ENCODE data around the gene CCDC13. TPM values are rescaled to one million over a fixed set of nuclear protein-coding genes. Genes with fewer than 3 reads are reported as not detected.

CCDC13 gene
- total RNA-seq, 4 donors from 2014 or later = 1.2 to 5.3 (median 3.9) TPM

- peaks cover 12 to 17% (median 14%) of the 10 kb centered on the region in 4 donors for H3K4me1 ChIP-seq
- intact Hi-C loops (cut with DNase I) = no loop called here
- WGBS = 96% methylated on average over 4 of the region's 4 CpGs
- H3K27me3 ChIP-seq = no peaks in the 10 kb centered on the region
- no peaks in the 10 kb centered on the region for H3K9me3 ChIP-seq
- no peaks in the 10 kb centered on the region for H3K36me3 ChIP-seq
- no peak overlapping the region for H3K27ac ChIP-seq (replicated peaks in 1 of 4)
- H3K4me3 ChIP-seq = no peak overlapping the region
- TF ChIP-seq CTCF (IDR thresholded peaks at IDR 0.05) = no peak
- DNase-seq (ENCODE audit: extremely low spot score) = no peak
Measured at GRCh38 chr3:42807929-42808328, 34.9 kb upstream of the CCDC13 start.

GRCh38 chr3:42805141-42805821 is 32.2 kb upstream of the CCDC13 start:
- intact Hi-C loops (cut with DNase I) = no loop called here
- WGBS = 38% methylated on average over 23 of the region's 23 CpGs

GRCh38 chr3:42804831-42805132 is 31.7 kb upstream of the CCDC13 start:
- no peak for DNase-seq (ENCODE audit: extremely low spot score)
- Histone ChIP-seq H3K27me3 (no peaks in the 10 kb centered on the region), H3K27ac (replicated peaks in 1 of 4) (peak overlapping the region; percentile 96 to 98 (median 98)), H3K4me1 (peaks cover 41 to 48% (median 45%) of the 10 kb centered on the region in 4 donors), H3K36me3 (no peaks in the 10 kb centered on the region), H3K9me3 (no peaks in the 10 kb centered on the region), H3K4me3 (peak overlapping the region; percentile 78 to 90 (median 84))
- TF ChIP-seq POLR2A (IDR thresholded peaks at IDR 0.05; ENCODE audit: low read depth) (no peak), CTCF (IDR thresholded peaks at IDR 0.05) (no peak), POLR2AphosphoS5 (IDR thresholded peaks at IDR 0.05) (no peak), EP300 (IDR thresholded peaks at IDR 0.05) (no peak)
- 0% methylated on average over 13 of the region's 13 CpGs for WGBS
- intact Hi-C loops (cut with DNase I) = no loop called here

More at GRCh38 chr3:42805141-42805821, 32.2 kb upstream of the CCDC13 start:
- TF ChIP-seq EP300 (IDR thresholded peaks at IDR 0.05) (no peak), POLR2A (IDR thresholded peaks at IDR 0.05; ENCODE audit: low read depth) (no peak), CTCF (IDR thresholded peaks at IDR 0.05) (no peak), POLR2AphosphoS5 (IDR thresholded peaks at IDR 0.05) (no peak)
- H3K36me3 ChIP-seq = no peaks in the 10 kb centered on the region
- H3K27me3 ChIP-seq = no peaks in the 10 kb centered on the region
- peak overlapping the region; percentile 96 to 98 (median 98) for H3K27ac ChIP-seq (replicated peaks in 1 of 4)
- H3K9me3 ChIP-seq = no peaks in the 10 kb centered on the region
- H3K4me1 ChIP-seq = peaks cover 36 to 43% (median 40%) of the 10 kb centered on the region in 4 donors
- no peak for DNase-seq (ENCODE audit: extremely low spot score)
- H3K4me3 ChIP-seq = peak overlapping the region; percentile 78 to 90 (median 84)

- Histone ChIP-seq H3K27ac (replicated peaks in 1 of 4) (peak within 1 kb of the TSS; percentile 96 to 98 (median 98)), H3K27me3 (no peaks in the 10 kb centered on the region), H3K9me3 (no peaks in the 10 kb centered on the region), H3K4me1 (peaks cover 46 to 53% (median 50%) of the 10 kb centered on the region in 4 donors), H3K36me3 (no peaks in the 10 kb centered on the region), H3K4me3 (peak within 1 kb of the TSS; percentile 78 to 90 (median 84))
- peak; percentile 99 for DNase-seq (ENCODE audit: extremely low spot score)
- WGBS = 0% methylated on average over 41 of the region's 63 CpGs
- intact Hi-C loops (cut with DNase I) = no loop called here
- TF ChIP-seq CTCF (IDR thresholded peaks at IDR 0.05) = no peak
- peak; percentile 99 for TF ChIP-seq POLR2AphosphoS5 (IDR thresholded peaks at IDR 0.05)
- peak; percentile 93 for TF ChIP-seq POLR2A (IDR thresholded peaks at IDR 0.05; ENCODE audit: low read depth)
- no peak for TF ChIP-seq EP300 (IDR thresholded peaks at IDR 0.05)
Measured at GRCh38 chr3:42804106-42804830, 31.2 kb upstream of the CCDC13 start, which contains the start of gene HIGD1A. Gene HIGD1A, minus strand, starts transcription at chr3:42804490. Its CDS starts 10,237 bp downstream, at chr3:42794253.
